ENCODE results near the gene HSD17B3.
"Not testable (repeated sequence)": the region's sequence is repeated elsewhere in the genome, so short reads cannot be mapped to it uniquely, and the experiment has no call there.

The HSD17B3 gene

GRCh38 chr9:96317335-96317980 is 15.5 kb upstream of the HSD17B3 start:
- no peak overlapping the region for H3K4me3 ChIP-seq (ENCODE audit: low read length)
- peak; percentile 44 for DNase-seq (ENCODE audit: low read depth, low spot score)

- DNase-seq (ENCODE audit: low read depth, low spot score): no peak
- no peak overlapping the region for H3K4me3 ChIP-seq (ENCODE audit: low read length)
Observed at GRCh38 chr9:96309850-96310249, 7.9 kb upstream of the HSD17B3 start.

- H3K4me3 ChIP-seq (ENCODE audit: low read length); DNase-seq (ENCODE audit: low read depth, low spot score): not testable (repeated sequence)
Observed at GRCh38 chr9:96306958-96307357, 5.0 kb upstream of the HSD17B3 start.

GRCh38 chr9:96305171-96305570 is 3.2 kb upstream of the HSD17B3 start:
- no peak overlapping the region for H3K4me3 ChIP-seq (ENCODE audit: low read length)
- no peak for DNase-seq (ENCODE audit: low read depth, low spot score)

GRCh38 chr9:96304230-96304629 is 2.3 kb upstream of the HSD17B3 start:
- H3K4me3 ChIP-seq (ENCODE audit: low read length): no peak overlapping the region
- DNase-seq (ENCODE audit: low read depth, low spot score): no peak

GRCh38 chr9:96299823-96300222 is 2.2 kb downstream of the HSD17B3 start:
- DNase-seq (ENCODE audit: low read depth, low spot score): no peak

GRCh38 chr9:96294159-96294545 is 7.8 kb downstream of the HSD17B3 start:
- H3K4me3 ChIP-seq (ENCODE audit: low read length): no peak overlapping the region
- no peak for DNase-seq (ENCODE audit: low read depth, low spot score)

More at GRCh38 chr9:96299823-96300222, 2.2 kb downstream of the HSD17B3 start:
- no peak overlapping the region for H3K4me3 ChIP-seq (ENCODE audit: low read length)

GRCh38 chr9:96293498-96294158 is 8.3 kb downstream of the HSD17B3 start:
- no peak for DNase-seq (ENCODE audit: low read depth, low spot score)
- no peak overlapping the region for H3K4me3 ChIP-seq (ENCODE audit: low read length)

- DNase-seq (ENCODE audit: low read depth, low spot score): no peak
- H3K4me3 ChIP-seq (ENCODE audit: low read length): no peak overlapping the region
Observed at GRCh38 chr9:96289392-96289791, 12.6 kb downstream of the HSD17B3 start.

GRCh38 chr9:96281641-96282040 is 20.3 kb downstream of the HSD17B3 start:
- H3K4me3 ChIP-seq (ENCODE audit: low read length): no peak overlapping the region
- DNase-seq (ENCODE audit: low read depth, low spot score): no peak

GRCh38 chr9:96279932-96280331 is 22.0 kb downstream of the HSD17B3 start:
- no peak for DNase-seq (ENCODE audit: low read depth, low spot score)
- H3K4me3 ChIP-seq (ENCODE audit: low read length): no peak overlapping the region

- no peak for DNase-seq (ENCODE audit: low read depth, low spot score)
Observed at GRCh38 chr9:96274939-96275338, 27.0 kb downstream of the HSD17B3 start.

GRCh38 chr9:96270236-96270744 is 31.7 kb downstream of the HSD17B3 start:
- DNase-seq (ENCODE audit: low read depth, low spot score): no peak
- H3K4me3 ChIP-seq (ENCODE audit: low read length): no peak overlapping the region

More at GRCh38 chr9:96274939-96275338, 27.0 kb downstream of the HSD17B3 start:
- no peak overlapping the region for H3K4me3 ChIP-seq (ENCODE audit: low read length)

- H3K4me3 ChIP-seq (ENCODE audit: low read length): no peak overlapping the region
Observed at GRCh38 chr9:96258967-96259366, 43.0 kb downstream of the HSD17B3 start.

GRCh38 chr9:96256800-96257199 is 45.2 kb downstream of the HSD17B3 start:
- DNase-seq (ENCODE audit: low read depth, low spot score): peak; percentile 38
- H3K4me3 ChIP-seq (ENCODE audit: low read length): no peak overlapping the region

More at GRCh38 chr9:96258967-96259366, 43.0 kb downstream of the HSD17B3 start:
- DNase-seq (ENCODE audit: low read depth, low spot score): no peak

- no peak overlapping the region for H3K4me3 ChIP-seq (ENCODE audit: low read length)
- no peak for DNase-seq (ENCODE audit: low read depth, low spot score)
Observed at GRCh38 chr9:96255698-96256097, 46.3 kb downstream of the HSD17B3 start.

GRCh38 chr9:96253059-96253696 is 48.8 kb downstream of the HSD17B3 start:
- DNase-seq (ENCODE audit: low read depth, low spot score): peak; percentile 55
- no peak overlapping the region for H3K4me3 ChIP-seq (ENCODE audit: low read length)

- no peak overlapping the region for H3K4me3 ChIP-seq (ENCODE audit: low read length)
- no peak for DNase-seq (ENCODE audit: low read depth, low spot score)
Observed at GRCh38 chr9:96251451-96251850, 50.5 kb downstream of the HSD17B3 start.

GRCh38 chr9:96249746-96250145 is 52.2 kb downstream of the HSD17B3 start:
- no peak for DNase-seq (ENCODE audit: low read depth, low spot score)
- no peak overlapping the region for H3K4me3 ChIP-seq (ENCODE audit: low read length)

GRCh38 chr9:96246267-96246671 is 55.7 kb downstream of the HSD17B3 start:
- no peak for DNase-seq (ENCODE audit: low read depth, low spot score)
- no peak overlapping the region for H3K4me3 ChIP-seq (ENCODE audit: low read length)
